Body of pancreas (tissue), 4 donors: Measurements from ENCODE around the gene TLCD3B.
"Not testable (repeated sequence)": the region's sequence is repeated elsewhere in the genome, so short reads cannot be mapped to it uniquely, and the experiment has no call there.

Experiments used
- CTCF ChIP-seq, 7 experiments: fragments of 450-650 bp in 4 of 7; fragments of 200-600 bp in 3 of 7; sonication (generic) in 3 of 7; IDR thresholded peaks; one replicate each; pipeline ENCODE4 v1.5.1; 2016 to 2019; ENCODE audit warnings: antibody characterized with exemption in 7 of 7
- POLR2A ChIP-seq, 3 donors: fragments of 450-650 bp; IDR thresholded peaks; one replicate each; pipeline ENCODE4 v1.6.1; 2016; ENCODE audit warnings: antibody characterized with exemption in 3 of 3, mild to moderate bottlenecking in 2 of 3

- TF ChIP-seq CTCF, POLR2A (IDR thresholded peaks at IDR 0.05): not testable (repeated sequence)
These were observed 13.1 kb downstream of the TLCD3B start for GRCh38 chr16:30017937-30018336.
